Small intestine (tissue), 7 donors: Measurements from ENCODE around the gene CAD. TPM values are rescaled to one million over a fixed set of nuclear protein-coding genes. Genes with fewer than 3 reads are reported as not detected.

Source experiments
- DNase-seq, 2 donors: peaks; one replicate each; pipeline versions ENCODE4 v3.0.0 to v3.0.0-alpha.2; 2013
- FAIRE-seq: peaks from 2 replicates; lab custom pipeline; 2012; peaks lifted over from hg19 to GRCh38; lab: Jason Lieb, UNC
- H3K27ac ChIP-seq, 3 donors: one replicate each; pipeline ENCODE4 v1.5.1; 2013; ENCODE audit warnings: low read length in 2 of 3, mild to moderate bottlenecking in 2 of 3, control low read depth in 1 of 3, inconsistent platforms in 1 of 3, low read depth in 1 of 3, moderate library complexity in 1 of 3
- H3K27me3 ChIP-seq, 3 donors: one replicate each; pipeline ENCODE4 v1.6.1; 2013; ENCODE audit warnings: low read length in 3 of 3, inconsistent platforms in 1 of 3; ENCODE audit not compliant: control insufficient read depth in 3 of 3, insufficient read depth in 3 of 3
- H3K36me3 ChIP-seq, 3 donors: one replicate each; pipeline ENCODE4 v1.6.1; 2013; ENCODE audit warnings: low read length in 3 of 3, inconsistent platforms in 1 of 3, low read depth in 1 of 3, mild to moderate bottlenecking in 1 of 3, moderate library complexity in 1 of 3; ENCODE audit not compliant: control insufficient read depth in 3 of 3, insufficient read depth in 2 of 3
- H3K4me1 ChIP-seq, 3 donors: one replicate each; pipeline ENCODE4 v1.6.1; 2013; ENCODE audit warnings: low read length in 2 of 3, inconsistent platforms in 1 of 3, low read depth in 1 of 3, mild to moderate bottlenecking in 1 of 3, moderate library complexity in 1 of 3; ENCODE audit not compliant: control insufficient read depth in 3 of 3, insufficient read depth in 2 of 3
- H3K4me3 ChIP-seq, 3 donors: one replicate each; pipeline ENCODE4 v1.5.1; 2013; ENCODE audit warnings: low read length in 3 of 3, control low read depth in 1 of 3, inconsistent platforms in 1 of 3, low read depth in 1 of 3, mild to moderate bottlenecking in 1 of 3, moderate library complexity in 1 of 3
- H3K9me3 ChIP-seq, 2 donors: one replicate each; pipeline ENCODE4 v1.6.1; 2013; ENCODE audit warnings: low read depth in 1 of 2, low read length in 1 of 2; ENCODE audit not compliant: control insufficient read depth in 2 of 2, insufficient read depth in 1 of 2
- WGBS, 3 donors: extraction: QIAGEN DNeasy Blood & Tissue Kit; methylation state at CpG; one replicate each; pipeline ENCODE4 v1.1.7; 2013; 5-methylcytosine and 5-hydroxymethylcytosine counted together
- polyA plus RNA-seq, 4 donors: library from polyadenylated mRNA; stranded (reverse) in 3 of 4; unstranded in 1 of 4; fragments of 200-250 nt in 3 of 4; fragments of 120-200 nt in 1 of 4; gene quantifications; one replicate each; pipeline versions ENCODE4 v1.2.1 to v1.2.3, GENCODE V29; 2013
- donor health status: healthy with polysubstance abuse.
- donor health status: control.
- donor health status: control.
- donor health status: Bipolar disorder and iron deficiency.
- donor health status: healthy.

The CAD gene
- polyA plus RNA-seq, 4 donors, result 8.6 to 31.6 (median 15.2) TPM

DNA sequence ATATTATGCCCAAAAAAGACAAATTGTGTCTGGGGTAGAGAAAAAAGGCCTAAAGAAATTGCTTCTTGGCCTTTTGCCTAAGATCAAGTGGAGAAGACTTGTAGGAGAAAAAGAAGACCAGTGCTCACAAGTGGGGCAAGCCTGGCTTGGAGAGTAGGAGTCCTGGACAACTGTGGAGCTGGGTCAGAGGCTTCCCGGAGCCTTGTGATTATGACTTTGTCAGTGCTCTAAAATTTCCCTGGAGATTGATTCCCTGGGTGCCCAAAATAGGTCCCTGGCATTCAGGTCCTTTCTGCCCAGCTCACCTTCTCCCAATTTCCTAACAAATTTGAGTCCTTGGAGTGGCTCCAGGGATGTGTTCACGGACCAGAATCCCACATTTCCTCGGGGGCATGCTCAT, 64.3 kb downstream of the CAD start:
- WGBS, 3 donors, result 53 to 71% (median 64%) methylated on average over 3 of the region's 3 CpGs
- DNase-seq (no peak), FAIRE-seq (no peak)
- Histone ChIP-seq H3K27me3 (peaks cover 0 to 46% (median 14%) of the 10 kb centered on the region in 3 donors), H3K36me3 (no peaks in the 10 kb centered on the region), H3K27ac (no peak overlapping the region), H3K9me3 (no peaks in the 10 kb centered on the region), H3K4me1 (no peaks in the 10 kb centered on the region), H3K4me3 (no peak overlapping the region)

DNA sequence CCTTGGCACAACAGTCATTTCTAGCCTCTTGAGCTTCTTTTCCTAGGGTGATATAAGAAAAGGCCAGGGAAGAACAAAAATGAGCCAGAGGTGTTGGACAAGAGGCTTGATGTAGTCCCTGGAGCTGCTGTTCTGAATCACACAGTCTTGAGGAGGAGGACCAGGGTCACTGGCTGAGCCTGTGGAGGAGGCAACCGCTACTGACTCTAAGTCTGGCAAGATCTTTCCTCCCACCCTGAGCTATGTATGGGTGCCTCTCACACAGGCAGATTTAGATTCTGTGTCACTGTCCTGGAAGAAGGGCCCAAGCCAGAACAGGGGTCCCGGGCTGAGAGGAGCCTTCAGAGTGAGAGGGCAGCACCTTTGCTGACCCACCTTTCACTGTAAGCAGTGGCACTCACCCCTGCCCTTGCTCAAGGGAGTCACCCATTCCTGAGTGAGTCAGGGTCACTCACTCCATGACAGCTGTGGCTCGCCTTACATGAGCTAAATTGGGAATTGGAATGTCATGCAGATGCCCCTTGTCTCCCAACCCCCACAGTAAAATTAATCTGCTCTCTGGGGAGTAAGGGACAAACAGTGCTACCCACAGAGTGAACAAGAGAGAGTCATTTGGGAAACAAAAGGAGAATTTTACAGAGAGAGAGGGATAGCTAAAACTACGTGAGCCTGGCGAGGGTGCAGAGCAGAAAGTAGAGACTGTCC, 64.8 kb downstream of the CAD start, which contains the start of gene TRIM54:
Gene TRIM54, plus strand, starts transcription at position 575 of the 705 bp plus-strand sequence. CDS start 303 bp downstream, outside the sequence.
- WGBS, 3 donors, result 67 to 84% (median 72%) methylated on average over 5 of the region's 5 CpGs
- H3K4me1 ChIP-seq, result no peaks in the 10 kb centered on the region
- FAIRE-seq, result no peak

DNA sequence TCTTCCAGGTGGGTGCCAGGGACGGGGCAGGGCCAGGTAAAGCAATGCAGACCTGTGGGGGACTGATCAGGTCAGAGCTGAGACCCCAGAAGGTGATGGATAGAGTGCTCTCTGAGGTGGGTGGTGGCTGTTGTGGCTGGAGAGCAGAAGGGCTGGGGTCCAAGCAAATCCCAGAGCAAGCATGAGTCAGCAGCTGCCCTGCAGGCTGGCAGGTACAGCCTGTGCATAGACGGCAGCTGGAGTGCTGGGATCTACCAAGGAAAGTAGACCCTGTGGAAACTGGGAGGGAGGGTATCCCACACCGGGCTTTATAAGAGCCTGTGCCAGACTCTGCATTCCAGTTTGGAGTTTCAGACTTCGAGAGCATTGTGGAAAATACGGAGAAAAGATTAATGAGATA, 65.7 kb downstream of the CAD start:
- no peaks in the 10 kb centered on the region for H3K36me3 ChIP-seq
- no peaks in the 10 kb centered on the region for H3K4me1 ChIP-seq
- no peak overlapping the region for H3K27ac ChIP-seq
- FAIRE-seq (no peak), DNase-seq (no peak)
- H3K9me3 ChIP-seq, result no peaks in the 10 kb centered on the region
- H3K27me3 ChIP-seq, result peaks cover 0 to 39% (median 15%) of the 10 kb centered on the region in 3 donors
- 21 to 57% (median 40%) methylated on average over 5 of the region's 5 CpGs for WGBS, 3 donors
- no peak overlapping the region for H3K4me3 ChIP-seq

More for the DNA sequence above, 64.8 kb downstream of the CAD start, which contains the start of gene TRIM54:
- DNase-seq, result no peak
- no peak within 1 kb of the TSS for H3K4me3 ChIP-seq
- no peaks in the 10 kb centered on the region for H3K36me3 ChIP-seq
- no peak within 1 kb of the TSS for H3K27ac ChIP-seq
- H3K9me3 ChIP-seq, result no peaks in the 10 kb centered on the region
- H3K27me3 ChIP-seq, result peaks cover 0 to 44% (median 14%) of the 10 kb centered on the region in 3 donors

DNA sequence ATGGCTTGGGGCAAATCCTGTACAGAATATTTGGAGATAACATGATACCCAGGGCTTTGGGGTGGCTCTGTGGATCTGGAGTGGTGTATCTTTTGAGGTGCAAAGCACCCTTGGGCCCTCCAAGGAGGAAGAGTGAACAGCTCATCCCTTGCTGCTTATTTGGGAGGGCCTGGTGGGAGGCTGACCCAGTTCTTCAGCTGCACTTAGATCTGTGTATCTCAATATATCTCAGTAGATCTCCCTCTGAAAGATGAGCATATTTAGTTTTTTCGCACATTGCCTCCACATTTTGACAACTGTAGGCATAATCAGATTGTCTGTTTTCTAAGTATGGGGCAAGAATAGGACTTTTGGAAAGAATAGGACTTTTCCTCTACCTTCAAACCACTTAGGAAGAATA, 67.8 kb downstream of the CAD start:
- DNase-seq (no peak), FAIRE-seq (no peak)
- H3K27ac ChIP-seq, result no peak overlapping the region
- H3K36me3 ChIP-seq, result no peaks in the 10 kb centered on the region
- 76 to 90% (median 90%) methylated on average over 1 of the region's 1 CpG for WGBS, 3 donors
- H3K9me3 ChIP-seq, result no peaks in the 10 kb centered on the region
- peaks cover 0 to 39% (median 17%) of the 10 kb centered on the region in 3 donors for H3K27me3 ChIP-seq
- H3K4me3 ChIP-seq, result no peak overlapping the region
- no peaks in the 10 kb centered on the region for H3K4me1 ChIP-seq

DNA sequence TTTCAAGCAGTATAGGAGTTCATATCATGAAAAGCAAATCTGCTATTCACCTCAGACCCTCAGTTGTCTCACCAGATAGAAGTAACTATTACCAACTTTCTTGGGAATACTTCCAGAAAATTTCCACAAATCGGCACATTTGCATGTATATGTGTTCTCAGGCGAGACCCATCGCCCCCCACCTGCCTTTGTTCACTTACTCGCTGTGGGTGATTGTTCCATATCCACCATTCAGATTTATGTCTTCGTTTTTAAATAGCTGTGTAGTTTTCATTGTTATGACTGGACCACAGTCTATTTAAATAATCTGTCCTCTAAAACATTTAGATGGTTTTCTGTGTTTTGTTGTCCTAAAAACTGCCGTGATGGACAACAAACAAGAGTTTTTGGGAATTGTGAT, 68.3 kb downstream of the CAD start:
- H3K4me3 ChIP-seq, result no peak overlapping the region
- DNase-seq (no peak), FAIRE-seq (no peak)
- H3K9me3 ChIP-seq, result no peaks in the 10 kb centered on the region
- H3K27me3 ChIP-seq, result peaks cover 0 to 42% (median 17%) of the 10 kb centered on the region in 3 donors
- H3K27ac ChIP-seq, result no peak overlapping the region
- H3K36me3 ChIP-seq, result no peaks in the 10 kb centered on the region
- WGBS, 3 donors, result 66 to 84% (median 70%) methylated on average over 6 of the region's 6 CpGs
- no peaks in the 10 kb centered on the region for H3K4me1 ChIP-seq

DNA sequence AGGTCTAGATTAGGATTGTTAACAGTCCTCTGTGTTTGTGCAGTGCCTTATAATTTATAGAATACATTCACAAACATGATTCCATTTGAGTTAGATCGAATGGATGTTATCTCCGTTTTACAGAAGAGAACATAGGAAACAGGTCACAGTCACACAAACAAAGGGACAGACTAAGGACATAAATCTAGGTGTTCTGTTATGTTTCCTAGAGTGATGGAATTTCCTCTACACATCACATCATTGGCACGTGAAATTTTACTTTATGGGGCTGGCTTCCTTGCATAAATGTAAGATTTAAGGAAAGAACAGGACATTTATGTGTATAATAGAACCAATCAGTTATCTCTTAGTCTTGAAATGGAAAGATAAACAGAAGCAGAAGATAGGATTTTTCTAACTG, 71.4 kb downstream of the CAD start:
- no peak overlapping the region for H3K4me3 ChIP-seq
- H3K36me3 ChIP-seq, result no peaks in the 10 kb centered on the region
- DNase-seq (no peak), FAIRE-seq (no peak)
- WGBS, 3 donors, result 46 to 49% (median 46%) methylated on average over 3 of the region's 3 CpGs
- no peak overlapping the region for H3K27ac ChIP-seq
- H3K4me1 ChIP-seq, result no peaks in the 10 kb centered on the region
- no peaks in the 10 kb centered on the region for H3K9me3 ChIP-seq
- H3K27me3 ChIP-seq, result peaks cover 0 to 41% (median 7%) of the 10 kb centered on the region in 3 donors

DNA sequence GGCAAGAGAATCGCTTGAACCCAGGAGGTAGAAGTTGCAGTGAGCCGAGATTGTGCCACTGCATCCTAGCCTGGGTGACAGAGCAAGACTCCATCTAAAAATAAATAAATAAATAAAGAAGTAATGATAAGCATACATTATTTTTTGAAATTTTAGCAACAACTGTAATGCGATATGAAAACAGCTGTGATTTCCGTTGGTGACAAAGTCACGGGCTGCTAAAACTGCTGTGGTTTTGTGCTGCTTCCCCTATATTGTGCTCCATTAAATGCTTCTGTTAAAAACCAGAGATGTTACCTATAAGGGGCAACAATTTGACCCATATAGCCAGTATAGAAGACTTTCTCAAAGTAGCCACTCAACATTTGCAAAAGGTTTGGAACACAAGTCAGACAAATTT, 73.4 kb downstream of the CAD start:
- 77 to 94% (median 78%) methylated on average over 5 of the region's 5 CpGs for WGBS, 3 donors
- Histone ChIP-seq H3K4me3 (no peak overlapping the region), H3K4me1 (no peaks in the 10 kb centered on the region), H3K27ac (no peak overlapping the region), H3K36me3 (no peaks in the 10 kb centered on the region), H3K27me3 (peaks cover 0 to 27% (median 3%) of the 10 kb centered on the region in 3 donors), H3K9me3 (no peaks in the 10 kb centered on the region)
- DNase-seq (no peak), FAIRE-seq (no peak)

DNA sequence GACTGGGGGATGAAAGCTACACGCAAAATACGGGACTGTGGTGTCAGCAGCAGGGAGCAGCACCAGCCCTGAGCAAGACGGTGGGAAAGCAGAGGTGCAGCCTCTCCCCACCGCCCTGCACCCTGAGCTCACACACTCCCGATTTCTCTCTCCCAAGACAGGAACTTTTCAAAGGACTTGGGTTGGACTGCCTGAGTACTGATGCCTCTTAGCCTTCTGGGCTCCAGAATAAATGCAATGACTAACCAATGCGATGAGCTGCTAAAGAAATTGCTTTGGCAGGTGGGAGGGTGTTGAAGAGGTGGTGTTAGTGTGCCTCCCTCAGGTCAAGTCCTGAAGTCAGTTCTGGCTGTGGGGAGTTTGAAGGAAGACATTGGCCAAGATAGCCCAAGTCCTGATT, 74.7 kb downstream of the CAD start:
- H3K27me3 ChIP-seq, result peaks cover 0 to 23% (median 3%) of the 10 kb centered on the region in 3 donors
- no peak for FAIRE-seq

More for the DNA sequence above, 74.7 kb downstream of the CAD start:
- Histone ChIP-seq H3K9me3 (no peaks in the 10 kb centered on the region), H3K4me3 (no peak overlapping the region), H3K4me1 (no peaks in the 10 kb centered on the region), H3K36me3 (no peaks in the 10 kb centered on the region), H3K27ac (no peak overlapping the region)
- WGBS, 3 donors, result 19 to 49% (median 42%) methylated on average over 6 of the region's 6 CpGs
- no peak for DNase-seq
